CD4-positive, alpha-beta T cell (primary cell): Measurements from ENCODE around the gene TTC8. TPM values are rescaled to one million over a fixed set of nuclear protein-coding genes. Genes with fewer than 3 reads are reported as not detected.

Experiments
- ATAC-seq: fragments of 200-7000 bp; cut with Tn5 transposase; one replicate; pipeline ENCODE4 v1.10.0; 2022; ENCODE audit warnings: mild to moderate bottlenecking; ENCODE audit not compliant: poor library complexity
- CTCF ChIA-PET: fragments of 350-600 bp; sonication (Branson Sonifier 250); formaldehyde crosslinking; loops from one replicate; lab custom pipeline; 2021; ENCODE audit warnings: antibody characterized with exemption, inconsistent platforms; lab: Charles Lee
- POLR2A ChIA-PET: fragments of 350-600 bp; sonication (Branson Sonifier 250); formaldehyde crosslinking; loops from one replicate; lab custom pipeline; 2021; ENCODE audit warnings: antibody characterized with exemption, inconsistent platforms; lab: Charles Lee
- DNase-seq, 14 experiments: peaks; one replicate each; pipeline ENCODE4 v3.0.0-alpha.2; 2013 to 2020; ENCODE audit warnings: mixed read lengths in 2 of 14
- H3K27ac ChIP-seq, 2 donors: one replicate each; pipeline versions ENCODE4 v1.5.1 to v1.7.0; 2013; ENCODE audit warnings: low read length in 2 of 2, low read depth in 1 of 2, mild to moderate bottlenecking in 1 of 2
- H3K27me3 ChIP-seq, 2 experiments: 1 replicate in 1 of 2; 2 replicates in 1 of 2; pipeline versions ENCODE4 v1.6.1 to v1.7.0; 2013; ENCODE audit warnings: low read length in 2 of 2, control low read depth in 1 of 2, mild to moderate bottlenecking in 1 of 2, moderate library complexity in 1 of 2; ENCODE audit not compliant: insufficient read depth in 2 of 2, control insufficient read depth in 1 of 2
- H3K36me3 ChIP-seq: one replicate; pipeline ENCODE4 v1.6.1; 2013; ENCODE audit warnings: low read length, control low read depth; ENCODE audit not compliant: insufficient read depth
- H3K4me1 ChIP-seq: one replicate; pipeline ENCODE4 v1.6.1; 2013; ENCODE audit warnings: low read length, control low read depth; ENCODE audit not compliant: insufficient read depth
- H3K4me3 ChIP-seq: one replicate; pipeline ENCODE4 v1.5.1; 2013; ENCODE audit warnings: mild to moderate bottlenecking, low read length, moderate library complexity
- H3K9me3 ChIP-seq, 2 experiments: 1 replicate in 1 of 2; 2 replicates in 1 of 2; pipeline versions ENCODE4 v1.6.1 to v1.7.0; 2013; ENCODE audit warnings: low read length in 2 of 2, mild to moderate bottlenecking in 2 of 2, control low read depth in 1 of 2, moderate library complexity in 1 of 2; ENCODE audit not compliant: control insufficient read depth in 1 of 2, insufficient read depth in 1 of 2
- H3K27ac Mint-ChIP-seq: one replicate; pipeline ENCODE4 v1.8.0; 2020; ENCODE audit warnings: mixed read lengths
- H3K27me3 Mint-ChIP-seq: one replicate; pipeline ENCODE4 v1.8.0; 2021; ENCODE audit warnings: mixed read lengths
- H3K36me3 Mint-ChIP-seq: one replicate; pipeline ENCODE4 v1.8.0; 2021; ENCODE audit warnings: low read depth, mixed read lengths
- H3K4me1 Mint-ChIP-seq: one replicate; pipeline ENCODE4 v1.8.0; 2021; ENCODE audit warnings: low read depth, mixed read lengths
- H3K4me3 Mint-ChIP-seq: one replicate; pipeline ENCODE4 v1.8.0; 2020; ENCODE audit warnings: mild to moderate bottlenecking, mixed read lengths
- H3K9me3 Mint-ChIP-seq: one replicate; pipeline ENCODE4 v1.8.0; 2020; ENCODE audit warnings: mixed read lengths
- intact Hi-C, 2 experiments: fragments of 100-400 bp; cut with DNase I in 1 of 2; cut with micrococcal nuclease in 1 of 2; formaldehyde crosslinking; loops; one replicate each; pipeline versions ENCODE4 v1.15.1 to v1.9.0; 2023 to 2025; cut with DNase I, micrococcal nuclease
- total RNA-seq, 174 experiments: library from RNA in 2 of 174; stranded (reverse) in 2 of 174; gene quantifications; one replicate each; pipeline ENCODE4 v1.2.3 and lab custom pipeline; 2021 to 2026
- TF ChIP-seq, protein P1 (sequence below): fragments of 200-600 bp; IDR thresholded peaks from one replicate; pipeline ENCODE4 v1.8.0; 2022; ENCODE audit warnings: antibody characterized with exemption, mild to moderate bottlenecking

Gene TTC8
- total RNA-seq, 2 experiments from 2014 or later, result 1.6 to 2.1 TPM

DNA sequence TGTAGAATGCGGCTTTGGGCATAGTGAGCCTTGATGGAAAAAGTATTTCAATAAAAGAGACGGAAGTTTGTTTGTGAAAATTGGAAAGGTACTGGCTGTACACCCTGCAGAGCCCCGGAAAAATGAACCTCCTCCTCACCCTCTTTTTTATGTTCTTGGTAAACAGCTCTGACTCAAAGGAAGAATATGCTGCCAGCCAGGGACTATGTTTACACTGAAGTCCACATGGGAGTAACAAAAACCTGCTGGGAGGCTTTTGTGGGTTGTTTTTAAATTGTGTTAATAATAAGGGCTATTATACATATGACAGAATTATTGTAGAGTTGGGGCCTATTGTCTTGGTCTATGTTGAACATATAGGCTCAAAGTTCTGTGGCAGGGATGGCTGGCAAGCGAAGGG, 70.7 kb downstream of the TTC8 start:
- H3K36me3 Mint-ChIP-seq, result no peaks in the 10 kb centered on the region
- H3K9me3 ChIP-seq, result no peaks in the 10 kb centered on the region
- POLR2A ChIA-PET, result no interaction called here
- no peak overlapping the region for H3K4me3 Mint-ChIP-seq
- H3K27ac ChIP-seq, result no peak overlapping the region
- H3K27me3 ChIP-seq, result peaks cover 0 to 7% of the 10 kb centered on the region in 2 experiments
- ATAC-seq (no peak), DNase-seq (no peak)
- no peak overlapping the region for H3K4me3 ChIP-seq
- H3K27me3 Mint-ChIP-seq, result peaks cover 47% of the 10 kb centered on the region
- no peaks in the 10 kb centered on the region for H3K36me3 ChIP-seq
- no peaks in the 10 kb centered on the region for H3K9me3 Mint-ChIP-seq
- no peaks in the 10 kb centered on the region for H3K4me1 ChIP-seq
- TF ChIP-seq, protein P1, sequence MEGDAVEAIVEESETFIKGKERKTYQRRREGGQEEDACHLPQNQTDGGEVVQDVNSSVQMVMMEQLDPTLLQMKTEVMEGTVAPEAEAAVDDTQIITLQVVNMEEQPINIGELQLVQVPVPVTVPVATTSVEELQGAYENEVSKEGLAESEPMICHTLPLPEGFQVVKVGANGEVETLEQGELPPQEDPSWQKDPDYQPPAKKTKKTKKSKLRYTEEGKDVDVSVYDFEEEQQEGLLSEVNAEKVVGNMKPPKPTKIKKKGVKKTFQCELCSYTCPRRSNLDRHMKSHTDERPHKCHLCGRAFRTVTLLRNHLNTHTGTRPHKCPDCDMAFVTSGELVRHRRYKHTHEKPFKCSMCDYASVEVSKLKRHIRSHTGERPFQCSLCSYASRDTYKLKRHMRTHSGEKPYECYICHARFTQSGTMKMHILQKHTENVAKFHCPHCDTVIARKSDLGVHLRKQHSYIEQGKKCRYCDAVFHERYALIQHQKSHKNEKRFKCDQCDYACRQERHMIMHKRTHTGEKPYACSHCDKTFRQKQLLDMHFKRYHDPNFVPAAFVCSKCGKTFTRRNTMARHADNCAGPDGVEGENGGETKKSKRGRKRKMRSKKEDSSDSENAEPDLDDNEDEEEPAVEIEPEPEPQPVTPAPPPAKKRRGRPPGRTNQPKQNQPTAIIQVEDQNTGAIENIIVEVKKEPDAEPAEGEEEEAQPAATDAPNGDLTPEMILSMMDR, result no peak
- no peak overlapping the region for H3K27ac Mint-ChIP-seq
- intact Hi-C loops, result no loop called here
- CTCF ChIA-PET, result no interaction called here
- no peaks in the 10 kb centered on the region for H3K4me1 Mint-ChIP-seq

DNA sequence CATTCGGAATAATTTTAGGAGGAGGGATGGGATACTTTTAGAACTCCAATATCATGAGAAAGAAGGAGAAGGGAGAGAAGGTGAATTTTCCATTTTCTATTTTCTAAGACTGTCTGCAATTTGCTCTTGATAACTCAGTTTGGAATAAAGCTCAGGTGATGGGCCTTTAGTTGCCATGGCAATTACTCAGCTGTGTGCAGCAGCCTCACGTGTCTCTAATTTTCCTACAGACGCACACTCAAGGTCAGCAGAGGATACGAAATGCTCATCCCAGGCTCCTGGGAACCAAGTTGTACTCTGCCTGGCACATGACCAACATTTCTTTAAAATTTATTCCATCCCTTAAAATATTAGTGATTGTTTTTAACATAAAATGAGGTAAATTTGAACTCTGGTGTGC, 76.7 kb downstream of the TTC8 start:
- CTCF ChIA-PET, result interaction anchor here (0.8 kb wide), 1 partner anchor 13 kb away, joined by 3 read pairs; no protein-coding TSS in a partner anchor
- DNase-seq (no peak), ATAC-seq (no peak)
- Mint-ChIP-seq H3K4me1 (no peaks in the 10 kb centered on the region), H3K27me3 (peaks cover 29% of the 10 kb centered on the region), H3K36me3 (no peaks in the 10 kb centered on the region), H3K4me3 (no peak overlapping the region), H3K27ac (no peak overlapping the region), H3K9me3 (no peaks in the 10 kb centered on the region)
- POLR2A ChIA-PET, result interaction anchor here (0.6 kb wide), 1 partner anchor 318 kb away, joined by 3 read pairs; no protein-coding TSS in a partner anchor
- no peaks in the 10 kb centered on the region for H3K36me3 ChIP-seq
- TF ChIP-seq, protein P1, result no peak
- no peak overlapping the region for H3K4me3 ChIP-seq
- no peak overlapping the region for H3K27ac ChIP-seq
- no peaks in the 10 kb centered on the region for H3K9me3 ChIP-seq
- no peaks in the 10 kb centered on the region for H3K4me1 ChIP-seq
- intact Hi-C loops, result no loop called here
- H3K27me3 ChIP-seq, result peaks cover 0 to 3% of the 10 kb centered on the region in 2 experiments

DNA sequence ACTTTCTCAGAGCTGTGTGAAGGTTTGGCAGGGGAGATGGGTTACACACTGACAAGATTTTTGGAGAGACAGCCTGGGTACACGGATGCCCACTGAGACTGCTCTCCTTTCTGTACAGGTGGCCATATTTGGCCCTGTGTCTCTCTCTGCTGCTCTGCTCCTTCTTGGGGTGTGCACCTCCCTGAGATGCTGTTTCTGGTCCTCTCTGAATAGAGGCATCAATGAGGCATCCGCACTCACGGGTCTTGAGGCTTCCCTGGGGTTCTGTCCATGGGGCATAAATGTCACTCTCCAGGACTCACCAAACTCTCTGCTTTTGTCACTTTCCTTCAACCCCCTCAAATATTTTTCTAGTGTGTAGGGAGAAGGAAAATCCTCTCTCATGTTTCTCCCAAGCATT, 77.5 kb downstream of the TTC8 start:
- H3K27me3 ChIP-seq, result peaks cover 0 to 3% of the 10 kb centered on the region in 2 experiments
- H3K36me3 ChIP-seq, result no peaks in the 10 kb centered on the region
- DNase-seq (no peak), ATAC-seq (no peak)
- H3K4me1 ChIP-seq, result no peaks in the 10 kb centered on the region
- Mint-ChIP-seq H3K4me3 (no peak overlapping the region), H3K4me1 (no peaks in the 10 kb centered on the region), H3K9me3 (no peaks in the 10 kb centered on the region), H3K27ac (no peak overlapping the region), H3K36me3 (no peaks in the 10 kb centered on the region), H3K27me3 (peaks cover 26% of the 10 kb centered on the region)
- TF ChIP-seq, protein P1, result no peak
- no peak overlapping the region for H3K27ac ChIP-seq
- CTCF ChIA-PET, result no interaction called here
- peaks cover 0 to 2% of the 10 kb centered on the region in 2 experiments for H3K9me3 ChIP-seq
- intact Hi-C loops, result no loop called here
- no peak overlapping the region for H3K4me3 ChIP-seq
- POLR2A ChIA-PET, result no interaction called here
